Retinal pigment epithelial cell (primary cell): Measurements from ENCODE around the gene C2orf78.

ENCODE experiments used
- DNase-seq: peaks from one replicate; pipeline ENCODE4 v3.0.0-alpha.2; 2010; ENCODE audit warnings: low read depth
- H3K4me3 ChIP-seq: 2 replicates; pipeline ENCODE4 v1.5.1; 2011; ENCODE audit warnings: mild to moderate bottlenecking, low read length, control low read depth, moderate library complexity
- CTCF ChIP-seq: conservative IDR thresholded peaks from 2 replicates; pipeline ENCODE4 v1.5.1; 2011; ENCODE audit warnings: low read depth, low read length, control low read depth, inconsistent platforms

Gene C2orf78

GRCh38 chr2:73855526-73855925 is 71.5 kb downstream of the C2orf78 start:
- no peak overlapping the region for H3K4me3 ChIP-seq
- TF ChIP-seq CTCF: no peak
- no peak for DNase-seq

- no peak for DNase-seq
- H3K4me3 ChIP-seq: no peak overlapping the region
- TF ChIP-seq CTCF: no peak
Observed at GRCh38 chr2:73856214-73856613, 72.2 kb downstream of the C2orf78 start.

GRCh38 chr2:73859721-73860586 is 76.0 kb downstream of the C2orf78 start:
- DNase-seq: no peak
- H3K4me3 ChIP-seq: no peak overlapping the region
- no peak for TF ChIP-seq CTCF

- H3K4me3 ChIP-seq: no peak overlapping the region
- no peak for DNase-seq
- no peak for TF ChIP-seq CTCF
Observed at GRCh38 chr2:73862987-73863386, 79.0 kb downstream of the C2orf78 start.
